Esophagus mucosa (tissue), 1 donor: ENCODE measurements around the gene USP11. TPM values are rescaled to one million over a fixed set of nuclear protein-coding genes. Genes with fewer than 3 reads are reported as not detected.

Experiments
- ATAC-seq: fragments of 200-7000 bp; cut with Tn5 transposase; one replicate; pipeline ENCODE4 v1.9.1; 2020
- total RNA-seq: library from RNA; stranded (reverse); gene quantifications from one replicate; pipeline ENCODE4 v1.2.4, GENCODE V29; 2023
- donor health status: DM: yes; HTN: yes; CAD: no.

USP11 gene
- total RNA-seq, 1 donor from 2014 or later, result 13.2 TPM

GRCh38 chrX:47226071-47226470, 6.7 kb upstream of the USP11 start:
- ATAC-seq, result no peak

- no peak for ATAC-seq
Measured at GRCh38 chrX:47226531-47227333, 6.1 kb upstream of the USP11 start.

GRCh38 chrX:47227334-47227583, 5.5 kb upstream of the USP11 start:
- ATAC-seq, result no peak

GRCh38 chrX:47228550-47229270, 4.1 kb upstream of the USP11 start:
- no peak for ATAC-seq

GRCh38 chrX:47229427-47229826, 3.4 kb upstream of the USP11 start:
- ATAC-seq, result no peak

- no peak for ATAC-seq
Measured at GRCh38 chrX:47230136-47230868, 2.5 kb upstream of the USP11 start.

- ATAC-seq, result no peak
Measured at GRCh38 chrX:47231167-47231566, 1.6 kb upstream of the USP11 start.

- ATAC-seq, result no peak
Measured at GRCh38 chrX:47232197-47232802, 509 bp upstream of the USP11 start.

GRCh38 chrX:47233333-47234113, 714 bp downstream of the USP11 start:
- ATAC-seq, result peak; percentile 96

GRCh38 chrX:47234583-47234982, 1.8 kb downstream of the USP11 start:
- ATAC-seq, result no peak

GRCh38 chrX:47235691-47236103, 2.9 kb downstream of the USP11 start:
- no peak for ATAC-seq

- no peak for ATAC-seq
Measured at GRCh38 chrX:47239199-47239598, 6.4 kb downstream of the USP11 start.

GRCh38 chrX:47239898-47240545, 7.2 kb downstream of the USP11 start:
- ATAC-seq, result no peak

- no peak for ATAC-seq
Measured at GRCh38 chrX:47240619-47241018, 7.8 kb downstream of the USP11 start.

GRCh38 chrX:47241201-47242011, 8.6 kb downstream of the USP11 start:
- no peak for ATAC-seq

- ATAC-seq, result no peak
Measured at GRCh38 chrX:47242321-47242720, 9.5 kb downstream of the USP11 start.

- no peak for ATAC-seq
Measured at GRCh38 chrX:47243351-47243750, 10.5 kb downstream of the USP11 start.

- no peak for ATAC-seq
Measured at GRCh38 chrX:47244676-47245075, 11.9 kb downstream of the USP11 start.

- ATAC-seq, result no peak
Measured at GRCh38 chrX:47245156-47245555, 12.3 kb downstream of the USP11 start.

- no peak for ATAC-seq
Measured at GRCh38 chrX:47247206-47247998, 14.6 kb downstream of the USP11 start.
